IMR-90 (cell line): ENCODE measurements around the gene ADCY1. TPM values are rescaled to one million over a fixed set of nuclear protein-coding genes. Genes with fewer than 3 reads are reported as not detected.

Experiments used
- ATAC-seq: fragments of 200-7000 bp; cut with Tn5 transposase; 2 replicates; pipeline ENCODE4 v1.9.1; 2020; ENCODE audit warnings: low read depth, mild to moderate bottlenecking, moderate library complexity
- BruUV-seq: library from RNA; stranded (reverse); fragments of 400-500 nt; replicated peaks from 2 replicates; lab custom pipeline; 2021; lab: Mats Ljungman, UMichigan
- CTCF ChIA-PET: fragments of 300-600 bp; formaldehyde crosslinking; extraction: SDS; loops from one replicate; lab custom pipeline; 2021; ENCODE audit warnings: antibody characterized with exemption; lab: Yijun Ruan, JAX
- POLR2A ChIA-PET: fragments of 300-600 bp; sonication (Branson Sonifier 250); formaldehyde crosslinking; loops from one replicate; lab custom pipeline; 2022; ENCODE audit warnings: antibody characterized with exemption; ENCODE audit not compliant: unreplicated experiment; lab: Charles Lee
- DNase-seq: peaks from one replicate; pipeline ENCODE4 v3.0.0; 2013
- H2AFZ ChIP-seq: replicated peaks from 2 replicates; pipeline ENCODE3; 2013; ENCODE audit warnings: low read length, mild to moderate bottlenecking; ENCODE audit not compliant: poor library complexity
- H2AK5ac ChIP-seq: 2 replicates; pipeline ENCODE4 v1.6.1; 2013; ENCODE audit warnings: low read depth, low read length, inconsistent platforms
- H2AK9ac ChIP-seq: replicated peaks from 2 replicates; pipeline ENCODE3; 2013; ENCODE audit warnings: mild to moderate bottlenecking, low read depth, low read length, moderate library complexity; ENCODE audit not compliant: poor library complexity
- H2BK120ac ChIP-seq: 2 replicates; pipeline ENCODE4 v1.6.1; 2013; ENCODE audit warnings: low read depth, low read length, inconsistent platforms
- H2BK15ac ChIP-seq: 3 replicates; pipeline ENCODE4 v1.6.1; 2013; ENCODE audit warnings: low read depth, low read length, inconsistent platforms
- H2BK20ac ChIP-seq: 2 replicates; pipeline ENCODE4 v1.6.1; 2013; ENCODE audit warnings: low read depth, mild to moderate bottlenecking, inconsistent platforms, low read length, moderate library complexity
- H2BK5ac ChIP-seq: 2 replicates; pipeline ENCODE4 v1.6.1; 2013; ENCODE audit warnings: mild to moderate bottlenecking, low read depth, low read length, inconsistent platforms; ENCODE audit not compliant: poor library complexity, severe bottlenecking
- H3K14ac ChIP-seq: replicated peaks from 2 replicates; pipeline ENCODE4 v1.6.1; 2013; ENCODE audit warnings: low read depth, low read length, inconsistent platforms
- H3K18ac ChIP-seq: 2 replicates; pipeline ENCODE4 v1.6.1; 2013; ENCODE audit warnings: low read depth, low read length, control low read depth
- H3K23ac ChIP-seq: 2 replicates; pipeline ENCODE4 v1.6.1; 2013; ENCODE audit warnings: low read depth, low read length, inconsistent platforms
- H3K27ac ChIP-seq: 2 replicates; pipeline ENCODE4 v1.5.1; 2013; ENCODE audit warnings: mild to moderate bottlenecking, control low read depth, low read length; ENCODE audit not compliant: insufficient read depth
- H3K27me3 ChIP-seq: 2 replicates; pipeline ENCODE4 v1.6.1; 2013; ENCODE audit warnings: low read length; ENCODE audit not compliant: control insufficient read depth, insufficient read depth
- H3K36me3 ChIP-seq: 2 replicates; pipeline ENCODE4 v1.6.1; 2013; ENCODE audit warnings: low read length, mixed read lengths; ENCODE audit not compliant: control insufficient read depth, insufficient read depth
- H3K4ac ChIP-seq: 2 replicates; pipeline ENCODE4 v1.6.1; 2013; ENCODE audit warnings: low read depth, low read length, inconsistent platforms
- H3K4me1 ChIP-seq: 2 replicates; pipeline ENCODE4 v1.6.1; 2013; ENCODE audit warnings: low read length, mixed read lengths; ENCODE audit not compliant: control insufficient read depth, insufficient read depth
- H3K4me2 ChIP-seq: 2 replicates; pipeline ENCODE4 v1.6.1; 2013; ENCODE audit warnings: low read depth, mild to moderate bottlenecking, control low read depth, low read length, moderate library complexity
- H3K4me3 ChIP-seq: 2 replicates; pipeline ENCODE4 v1.5.1; 2013; ENCODE audit warnings: low read depth, mild to moderate bottlenecking, control low read depth, low read length, moderate library complexity; ENCODE audit not compliant: insufficient read depth
- H3K56ac ChIP-seq: 2 replicates; pipeline ENCODE4 v1.6.1; 2013; ENCODE audit warnings: low read length, inconsistent platforms; ENCODE audit not compliant: insufficient read depth; ENCODE audit errors: extremely low read depth
- H3K79me1 ChIP-seq, 2 experiments: 2 replicates each; pipeline ENCODE4 v1.6.1; 2013; ENCODE audit warnings: low read length in 2 of 2, inconsistent platforms in 1 of 2, low read depth in 1 of 2
- H3K9ac ChIP-seq: 2 replicates; pipeline ENCODE4 v1.6.1; 2013; ENCODE audit warnings: low read depth, low read length, control low read depth
- H3K9me1 ChIP-seq: 2 replicates; pipeline ENCODE4 v1.6.1; 2013; ENCODE audit warnings: low read length, inconsistent platforms; ENCODE audit not compliant: insufficient read depth
- H3K9me3 ChIP-seq: 2 replicates; pipeline ENCODE4 v1.6.1; 2013; ENCODE audit warnings: low read length; ENCODE audit not compliant: control insufficient read depth, insufficient read depth
- H4K20me1 ChIP-seq: 2 replicates; pipeline ENCODE4 v1.6.1; 2013; ENCODE audit warnings: low read length, inconsistent platforms; ENCODE audit not compliant: insufficient read depth
- H4K5ac ChIP-seq: 2 replicates; pipeline ENCODE4 v1.6.1; 2013; ENCODE audit warnings: mild to moderate bottlenecking, low read depth, low read length, control low read depth
- H4K8ac ChIP-seq, 2 experiments: 2 replicates each; pipeline ENCODE4 v1.6.1; 2013; ENCODE audit warnings: low read depth in 2 of 2, low read length in 2 of 2, control low read depth in 1 of 2, inconsistent platforms in 1 of 2
- H4K91ac ChIP-seq: 2 replicates; pipeline ENCODE4 v1.6.1; 2013; ENCODE audit warnings: low read depth, low read length, inconsistent platforms; ENCODE audit not compliant: insufficient read depth
- BHLHE40 ChIP-seq: fragments of 150-350 bp; IDR thresholded peaks from 2 replicates; pipeline ENCODE4 v1.6.1; 2016; ENCODE audit warnings: mild to moderate bottlenecking, low read depth, low read length
- CEBPB ChIP-seq: IDR thresholded peaks from 2 replicates; pipeline ENCODE4 v1.6.1; 2012; ENCODE audit warnings: low read depth, low read length, improper control_type of control experiment
- CHD1 ChIP-seq: IDR thresholded peaks from 2 replicates; pipeline ENCODE4 v1.6.1; 2012; ENCODE audit warnings: low read depth, low read length, improper control_type of control experiment
- CTCF ChIP-seq: conservative IDR thresholded peaks from 2 replicates; pipeline ENCODE4 v1.5.1; 2012; ENCODE audit warnings: mild to moderate bottlenecking, low read depth, low read length, improper control_type of control experiment
- ELK1 ChIP-seq: fragments of 150-350 bp; IDR thresholded peaks from 2 replicates; pipeline ENCODE4 v1.6.1; 2016; ENCODE audit warnings: low read depth, mild to moderate bottlenecking, low read length, moderate library complexity, borderline replicate concordance
- FOS ChIP-seq: fragments of 150-350 bp; IDR thresholded peaks from 2 replicates; pipeline ENCODE4 v1.6.1; 2016; ENCODE audit warnings: low read depth, low read length
- MAFK ChIP-seq: IDR thresholded peaks from 2 replicates; pipeline ENCODE4 v1.6.1; 2012; ENCODE audit warnings: low read depth, low read length, improper control_type of control experiment
- MAZ ChIP-seq: IDR thresholded peaks from 2 replicates; pipeline ENCODE4 v1.6.1; 2012; ENCODE audit warnings: low read depth, mild to moderate bottlenecking, low read length, improper control_type of control experiment, moderate library complexity, borderline replicate concordance
- NFE2L2 ChIP-seq: fragments of 150-350 bp; IDR thresholded peaks from 2 replicates; pipeline ENCODE4 v1.6.1; 2016; ENCODE audit warnings: low read depth, mild to moderate bottlenecking, low read length
- POLR2A ChIP-seq: IDR thresholded peaks from 2 replicates; pipeline ENCODE4 v1.6.1; 2012; ENCODE audit warnings: mild to moderate bottlenecking, low read depth, low read length
- RCOR1 ChIP-seq: IDR thresholded peaks from 2 replicates; pipeline ENCODE4 v1.6.1; 2012; ENCODE audit warnings: mild to moderate bottlenecking, low read length, improper control_type of control experiment; ENCODE audit not compliant: insufficient replicate concordance
- RFX5 ChIP-seq: IDR thresholded peaks from 2 replicates; pipeline ENCODE4 v1.8.0; 2012; ENCODE audit warnings: low read depth, mild to moderate bottlenecking, low read length, moderate library complexity
- SMC3 ChIP-seq: fragments of 150-350 bp; IDR thresholded peaks from 2 replicates; pipeline ENCODE4 v1.6.1; 2016; ENCODE audit warnings: low read depth, mild to moderate bottlenecking, antibody characterized with exemption, low read length, moderate library complexity
- USF2 ChIP-seq: fragments of 150-350 bp; IDR thresholded peaks from 2 replicates; pipeline ENCODE4 v1.6.1; 2017; ENCODE audit warnings: mild to moderate bottlenecking, antibody characterized with exemption, low read length, low read depth
- WGBS, 2 experiments: methylation state at CpG; one replicate each; pipeline versions ENCODE4 v1.1.5 to v1.1.7; 2013; ENCODE audit warnings: missing lambda C conversion rate in 2 of 2; ENCODE audit not compliant: insufficient read length in 1 of 2; ENCODE audit errors: extremely low coverage in 2 of 2; 5-methylcytosine and 5-hydroxymethylcytosine counted together
- dilution Hi-C: fragments of 300-500 bp; cut with HindIII; formaldehyde crosslinking; loops from one replicate; pipeline ENCODE4 v1.14.3; 2018; ENCODE audit warnings: low sequenced_read_pairs; ENCODE audit not compliant: unreplicated experiment
- in situ Hi-C: fragments of 300-500 bp; cut with MboI; formaldehyde crosslinking; loops from 3 replicates; pipeline ENCODE4 v1.14.3; 2019; ENCODE audit warnings: low sequenced_read_pairs, inconsistent platforms, mixed read lengths
- intact Hi-C: fragments of 100-400 bp; cut with micrococcal nuclease; formaldehyde crosslinking; loops from 2 replicates; pipeline ENCODE4 v1.10.0; 2022
- polyA plus RNA-seq, 3 experiments: library from polyadenylated mRNA; depleted of rRNA; stranded (reverse); fragments of >200 nt; gene quantifications; 2 replicates each; pipeline ENCODE4 v1.2.3, GENCODE V29; 2012; ENCODE audit warnings: low replicate concordance in 1 of 3
- total RNA-seq: library from RNA; depleted of rRNA; stranded (reverse); fragments of >200 nt; gene quantifications from 2 replicates; pipeline ENCODE4 v1.2.3, GENCODE V29; 2012

Gene ADCY1
- total and polyA plus RNA-seq, 2 of the 4 experiments (the other 2 are of a cell fraction): 0.18 to 0.24 TPM

DNA sequence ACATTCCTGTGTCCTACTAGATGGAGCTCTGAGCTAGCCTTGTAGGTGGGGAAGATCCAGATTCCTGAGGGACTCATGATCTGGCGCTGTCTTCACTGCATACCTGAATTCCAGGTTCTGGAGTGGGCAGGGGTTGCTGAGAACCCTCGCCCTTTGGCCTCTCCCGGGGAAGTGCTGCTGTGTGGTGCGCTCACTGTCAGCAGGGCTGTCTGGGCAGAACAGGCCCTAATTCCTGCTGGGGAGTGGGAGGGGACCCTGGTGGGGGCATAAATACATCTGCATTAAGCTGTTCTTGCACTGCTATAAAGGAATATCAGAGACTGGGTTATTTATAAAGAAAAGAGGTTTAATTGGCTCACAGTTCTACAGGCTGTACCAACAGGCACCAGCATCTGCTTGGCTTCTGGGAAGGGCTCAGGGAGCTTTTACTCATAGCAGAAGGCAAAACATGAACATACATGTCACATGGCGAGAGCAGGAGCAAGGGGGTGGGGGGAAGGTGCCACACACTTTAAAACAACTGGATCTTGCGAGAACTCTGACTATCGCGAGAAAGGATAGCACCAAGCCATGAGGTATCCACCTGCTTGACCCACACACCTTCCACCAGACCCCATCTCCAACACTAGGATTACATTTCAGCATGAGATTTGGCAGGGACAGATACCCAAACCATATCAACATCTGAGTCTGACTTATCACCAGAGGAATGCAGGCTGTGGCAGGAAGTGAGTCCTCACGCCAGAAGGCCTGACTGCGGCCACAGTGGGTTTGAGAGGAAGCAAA lies 115.0 kb downstream of the ADCY1 start:
- in situ Hi-C loops: no loop called here
- 100% methylated on average over 2 of the region's 10 CpGs; no CpG with 5 or more reads in 1 of the 2 experiments for WGBS, 2 experiments
- TF ChIP-seq CTCF (no peak), SMC3 (no peak), CHD1 (no peak), RFX5 (no peak), CEBPB (no peak), FOS (0 out of 2 replicates have a peak, but pooled peaks have one; percentile 28), BHLHE40 (no peak; the same call in 1 of the 2 replicates), MAFK (no peak), RCOR1 (no peak), ELK1 (no peak), USF2 (0 out of 2 replicates have a peak, but pooled peaks have one; percentile 35), POLR2A (no peak), MAZ (no peak), NFE2L2 (no peak)

More for the DNA sequence above, 115.0 kb downstream of the ADCY1 start:
- ChIA-PET CTCF (no interaction called here), POLR2A (interaction anchor here (1.1 kb wide), 1 partner anchor 9 kb away, joined by 5 read pairs; no protein-coding TSS in a partner anchor)
- peaks cover 10% of the 10 kb centered on the region; the same call in 1 of the 2 replicates for H3K9me1 ChIP-seq
- H3K23ac ChIP-seq: 0 out of 2 replicates have a peak overlapping the region, but pooled peaks have one; percentile 7
- dilution Hi-C loops (no loop called here), intact Hi-C loops (no loop called here)
- H4K20me1 ChIP-seq: no peaks in the 10 kb centered on the region
- no peak overlapping the region for H3K4me2 ChIP-seq
- peak overlapping the region; percentile 96 for H3K4ac ChIP-seq
- peak overlapping the region; percentile 82 for H2AK5ac ChIP-seq
- peak overlapping the region; percentile 87 for H3K18ac ChIP-seq
- peak overlapping the region; percentile 81 for H2BK20ac ChIP-seq
- no peaks in the 10 kb centered on the region for H3K9me3 ChIP-seq
- peak overlapping the region; percentile 90 for H2BK5ac ChIP-seq
- peak overlapping the region; percentile 96 for H4K91ac ChIP-seq
- H3K9ac ChIP-seq: no peak overlapping the region
- H4K8ac ChIP-seq: peak overlapping the region; percentile 96 to 98
- ATAC-seq (peak; percentile 99), DNase-seq (peak; percentile 93)
- H3K27ac ChIP-seq: peak overlapping the region; percentile 66
- H3K14ac ChIP-seq: peak overlapping the region; percentile 96
- peak overlapping the region; percentile 87 for H4K5ac ChIP-seq
- no peaks in the 10 kb centered on the region for H3K79me1 ChIP-seq
- no peaks in the 10 kb centered on the region for H3K36me3 ChIP-seq
- no peak overlapping the region for H2AK9ac ChIP-seq
- no peak overlapping the region for H3K56ac ChIP-seq
- peaks cover 11% of the 10 kb centered on the region for H3K4me1 ChIP-seq
- no peak overlapping the region for H3K4me3 ChIP-seq
- peak overlapping the region; percentile 91 for H2AFZ ChIP-seq
- no TSS peak for BruUV-seq
- no peaks in the 10 kb centered on the region; the same call in 1 of the 2 replicates for H3K27me3 ChIP-seq
- peak overlapping the region; percentile 92; the same call in 2 of the 3 replicates for H2BK15ac ChIP-seq
- H2BK120ac ChIP-seq: peak overlapping the region; percentile 99
